ENCODE results near the gene TMEM258.

DNA sequence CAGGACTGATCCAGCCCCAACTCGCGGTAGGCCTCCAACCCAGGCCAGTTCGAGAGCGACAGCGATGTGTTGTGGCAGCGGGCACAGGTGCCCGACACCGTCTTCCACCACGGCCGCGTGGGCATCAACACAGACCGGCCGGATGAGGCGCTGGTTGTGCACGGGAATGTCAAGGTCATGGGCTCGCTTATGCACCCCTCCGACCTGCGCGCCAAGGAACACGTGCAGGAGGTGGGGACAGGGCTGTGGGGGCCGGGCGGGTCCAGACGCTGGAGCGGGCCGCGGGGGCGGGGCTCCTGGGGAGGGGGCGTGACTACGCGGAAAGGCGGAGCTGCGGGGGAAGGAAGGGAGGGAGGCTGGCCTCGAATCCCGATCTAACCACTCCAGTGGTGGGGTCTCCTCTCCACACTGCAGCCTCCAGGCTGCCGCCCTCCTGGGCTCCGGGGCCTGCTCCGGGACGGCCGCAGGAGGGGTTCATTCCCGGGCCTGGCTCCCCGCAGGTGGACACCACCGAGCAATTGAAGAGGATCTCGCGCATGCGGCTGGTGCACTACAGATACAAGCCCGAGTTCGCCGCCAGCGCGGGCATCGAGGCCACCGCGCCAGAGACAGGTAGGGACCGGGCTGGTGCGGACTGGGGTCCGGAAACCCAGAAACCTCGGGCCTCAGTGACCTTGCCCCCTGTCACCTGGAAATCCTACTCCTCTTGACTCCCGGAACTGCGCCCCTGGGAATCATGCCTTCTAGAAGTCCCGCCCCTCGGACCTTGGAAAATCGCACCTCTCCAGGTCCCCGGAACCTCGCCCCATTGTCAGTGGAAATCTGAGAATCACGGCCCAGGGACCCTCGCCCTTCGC lies 14.9 kb downstream of the TMEM258 start:
- TF ChIP-seq TAF1 (IDR thresholded peaks at IDR 0.05; ENCODE audit: borderline replicate concordance, low read depth, low read length): no peak
- no peak for TF ChIP-seq POLR2A (IDR thresholded peaks at IDR 0.05; ENCODE audit: low read depth, low read length)
- TF ChIP-seq POLR2AphosphoS5 (IDR thresholded peaks at IDR 0.05; ENCODE audit: low read depth, low read length): no peak
